ENCODE measurements around the gene RBM39. TPM values are rescaled to one million over a fixed set of nuclear protein-coding genes. Genes with fewer than 3 reads are reported as not detected.

RBM39 gene
- total RNA-seq, result 213 and 253 TPM in 2 replicates

GRCh38 chr20:35741892-35742740 lies at the start of gene RBM39:
RBM39 (minus strand) TSS chr20:35742260; CDS start chr20:35740874, 1,386 bp downstream.

GRCh38 chr20:35771689-35772562 lies 29.9 kb upstream of the RBM39 start, which contains the start of gene PHF20:
PHF20 (plus strand) TSS chr20:35772015; CDS start chr20:35801523, 29,508 bp downstream.

GRCh38 chr20:35699127-35699956 lies 42.7 kb downstream of the RBM39 start, which contains the start of the genes NFS1 and ROMO1:
NFS1 (minus strand) TSS chr20:35699352; CDS start chr20:35699288, 64 bp downstream.
ROMO1 (plus strand) TSS chr20:35699405; CDS start chr20:35699633, 228 bp downstream.

GRCh38 chr20:35664466-35665206 lies 77.4 kb downstream of the RBM39 start, which contains the start of the genes CPNE1 and RBM12:
CPNE1 (minus strand) TSS chr20:35664900; CDS start chr20:35632923, 31,977 bp downstream.
RBM12 (minus strand) TSS chr20:35664900; CDS start chr20:35655322, 9,578 bp downstream.

Small RNA genes within 50 kb of the gene (small RNA-seq; reads per million reads assigned to genes)
- not detected for gene RF00026 (ENCODE audit: low replicate concordance)

Other genes with a start within 250 kb of the RBM39 start
- not detected in 2 replicates for gene C20orf173, start 212.6 kb downstream of the RBM39 start, total RNA-seq
- gene ERGIC3, start 200.2 kb downstream of the RBM39 start, total RNA-seq, result 207 and 467 TPM in 2 replicates
- 5.0 and 5.3 TPM in 2 replicates for gene SPAG4, start 126.4 kb downstream of the RBM39 start, total RNA-seq
- 80.1 and 121 TPM in 2 replicates for gene CPNE1, start 77.4 kb downstream of the RBM39 start, total RNA-seq
- gene RBM12, start 77.4 kb downstream of the RBM39 start, total RNA-seq, result 42.5 and 57.3 TPM in 2 replicates
- 14.0 and 27.1 TPM in 2 replicates for gene NFS1, start 42.9 kb downstream of the RBM39 start, total RNA-seq
- gene ROMO1, start 42.9 kb downstream of the RBM39 start, total RNA-seq, result 97.2 and 102 TPM in 2 replicates
- 20.1 and 26.1 TPM in 2 replicates for gene PHF20, start 29.8 kb upstream of the RBM39 start, total RNA-seq
- 61.1 and 80.8 TPM in 2 replicates for gene SCAND1, start 212.2 kb upstream of the RBM39 start, total RNA-seq
- gene CNBD2, start 226.3 kb upstream of the RBM39 start, total RNA-seq, result 1.1 and 2.3 TPM in 2 replicates

Measured in placental pericyte (primary cell).